Endometrial microvascular endothelial cells (primary cell): Measurements from ENCODE around the gene CCDC71L. TPM values are rescaled to one million over a fixed set of nuclear protein-coding genes. Genes with fewer than 3 reads are reported as not detected.

Experiments
- in situ Hi-C: cut with HindIII; loops from 2 replicates; pipeline ENCODE4 v1.10.0; 2017; ENCODE audit warnings: low sequenced_read_pairs, low pct_unique_long_range_greater_than_20kb; ENCODE audit errors: inconsistent ontology term
- total RNA-seq: library from RNA; depleted of rRNA; stranded (reverse); fragments of >200 nt; gene quantifications from one replicate; pipeline ENCODE4 v1.2.3, GENCODE V29; 2015; ENCODE audit errors: inconsistent ontology term

Gene CCDC71L
- total RNA-seq, 1 donor from 2014 or later: 35.0 TPM

GRCh38 chr7:106659963-106660861 lies 746 bp downstream of the CCDC71L start:
- in situ Hi-C loops: no loop called here

DNA sequence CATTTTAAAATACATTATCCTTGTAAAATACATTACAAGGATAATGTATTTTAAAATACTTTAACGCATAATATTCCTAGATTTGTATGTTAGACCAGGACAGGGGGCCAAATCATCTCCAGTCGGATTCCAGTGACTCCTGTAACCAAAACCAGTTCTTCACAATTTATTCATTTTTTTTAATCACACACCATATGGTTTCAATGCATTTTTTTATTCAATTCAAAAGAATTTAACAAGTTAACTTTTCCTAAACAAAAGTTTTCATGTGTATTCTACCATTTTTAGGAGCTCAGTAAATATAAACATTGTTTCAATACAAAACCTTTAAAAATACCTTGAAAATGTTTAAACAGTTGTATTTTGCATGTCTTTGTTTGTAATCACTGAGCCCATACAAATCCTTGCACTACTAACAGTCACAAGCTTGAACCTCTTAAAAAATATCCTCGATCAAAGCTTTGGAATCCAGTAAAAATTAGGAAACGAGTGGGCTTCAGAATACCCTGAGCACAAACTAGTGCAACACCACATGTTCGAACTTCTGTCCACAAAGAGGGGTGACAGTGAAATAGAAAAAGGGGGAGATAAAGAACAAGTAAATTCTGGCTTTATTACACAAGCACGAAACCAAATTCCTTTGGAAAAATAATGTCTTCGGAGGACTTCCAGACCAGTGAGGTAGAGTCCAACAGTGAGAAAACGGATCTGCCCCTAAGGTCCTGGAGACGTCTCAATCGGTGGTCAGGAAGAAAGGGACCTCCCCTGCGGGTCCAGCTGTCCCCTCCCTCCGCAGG lies 1.6 kb downstream of the CCDC71L start:
- in situ Hi-C loops: no loop called here

DNA sequence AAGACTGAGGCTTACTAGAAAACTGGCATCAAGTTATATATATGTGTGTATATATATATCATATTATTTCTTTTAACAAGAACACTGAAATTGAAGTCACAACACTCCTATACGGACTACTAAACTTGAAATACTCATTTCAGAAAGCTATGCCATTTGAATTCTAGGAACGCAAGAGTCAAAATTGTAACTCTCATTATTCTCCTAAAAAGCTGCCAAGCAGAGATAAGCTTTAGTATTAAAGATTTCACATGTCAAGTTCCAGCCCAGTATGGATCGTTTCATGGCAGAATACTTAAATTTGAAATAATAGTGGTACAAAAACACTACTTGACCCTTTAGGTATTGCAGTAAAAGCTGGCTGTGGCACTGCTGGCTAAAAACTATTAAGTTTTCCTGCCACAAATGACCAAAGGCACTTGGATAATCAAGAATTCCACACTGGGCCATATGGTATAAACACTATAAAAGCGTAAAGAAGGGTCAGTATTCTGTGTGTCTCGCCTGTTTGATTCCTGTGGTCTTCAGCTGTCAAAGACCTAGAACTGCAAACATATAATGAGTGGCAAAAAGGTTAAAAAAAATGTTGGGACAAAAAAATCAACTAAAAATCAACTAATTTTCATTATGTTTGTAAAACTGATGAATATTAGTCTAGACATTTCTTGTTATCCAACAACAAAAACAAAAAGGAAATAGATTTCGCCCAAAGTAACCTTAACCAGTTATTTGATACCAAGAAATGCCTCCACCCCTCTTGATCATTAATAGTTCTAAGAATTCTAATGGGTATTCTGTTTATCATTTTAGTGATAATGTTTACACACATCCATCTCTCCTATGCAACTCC lies 2.4 kb downstream of the CCDC71L start:
- in situ Hi-C loops: no loop called here

GRCh38 chr7:106657085-106657991 lies 3.6 kb downstream of the CCDC71L start:
- in situ Hi-C loops: no loop called here

GRCh38 chr7:106655703-106656498 lies 5.1 kb downstream of the CCDC71L start:
- in situ Hi-C loops: no loop called here

GRCh38 chr7:106653488-106653887 lies 7.5 kb downstream of the CCDC71L start:
- in situ Hi-C loops: no loop called here

GRCh38 chr7:106652909-106653308 lies 8.0 kb downstream of the CCDC71L start:
- in situ Hi-C loops: no loop called here

DNA sequence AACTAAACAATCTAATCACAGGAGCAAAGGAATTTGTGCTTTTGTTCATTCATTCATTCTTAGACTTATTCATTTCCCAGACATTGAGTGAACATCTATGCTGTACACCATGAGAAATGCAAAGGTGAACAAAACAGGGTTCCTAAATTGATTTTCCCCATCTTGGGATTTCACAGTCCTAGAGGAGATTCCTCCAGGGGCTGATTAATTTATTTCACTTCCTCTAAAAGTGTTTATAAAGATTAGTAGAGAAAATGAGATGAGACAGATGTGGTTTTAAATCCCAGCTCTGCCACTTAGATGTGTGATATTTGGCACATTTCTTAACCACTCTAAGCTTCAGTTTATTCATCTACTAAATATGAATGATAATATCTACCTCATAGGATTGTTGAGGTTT lies 8.9 kb downstream of the CCDC71L start:
- in situ Hi-C loops: no loop called here

DNA sequence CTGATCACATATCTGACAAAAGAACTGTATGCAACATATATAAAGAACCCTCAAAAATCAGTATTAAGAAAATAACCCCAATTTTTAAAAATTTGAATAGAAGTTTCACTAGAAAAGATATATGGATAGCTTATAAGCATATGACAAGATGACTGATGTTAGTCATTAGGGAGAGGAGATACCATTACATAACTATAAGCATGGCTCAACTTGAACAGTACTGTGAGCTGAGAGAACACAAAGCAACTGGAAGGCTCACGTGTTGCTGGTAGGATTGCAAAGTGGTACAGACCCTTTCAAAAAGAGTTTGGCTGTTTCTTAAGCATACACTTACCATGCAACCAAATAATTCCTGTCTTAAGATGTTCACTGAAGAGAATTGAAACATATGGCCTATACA lies 14.7 kb downstream of the CCDC71L start:
- in situ Hi-C loops: no loop called here

- in situ Hi-C loops: no loop called here
These were observed 16.0 kb downstream of the CCDC71L start for GRCh38 chr7:106644999-106645398.

DNA sequence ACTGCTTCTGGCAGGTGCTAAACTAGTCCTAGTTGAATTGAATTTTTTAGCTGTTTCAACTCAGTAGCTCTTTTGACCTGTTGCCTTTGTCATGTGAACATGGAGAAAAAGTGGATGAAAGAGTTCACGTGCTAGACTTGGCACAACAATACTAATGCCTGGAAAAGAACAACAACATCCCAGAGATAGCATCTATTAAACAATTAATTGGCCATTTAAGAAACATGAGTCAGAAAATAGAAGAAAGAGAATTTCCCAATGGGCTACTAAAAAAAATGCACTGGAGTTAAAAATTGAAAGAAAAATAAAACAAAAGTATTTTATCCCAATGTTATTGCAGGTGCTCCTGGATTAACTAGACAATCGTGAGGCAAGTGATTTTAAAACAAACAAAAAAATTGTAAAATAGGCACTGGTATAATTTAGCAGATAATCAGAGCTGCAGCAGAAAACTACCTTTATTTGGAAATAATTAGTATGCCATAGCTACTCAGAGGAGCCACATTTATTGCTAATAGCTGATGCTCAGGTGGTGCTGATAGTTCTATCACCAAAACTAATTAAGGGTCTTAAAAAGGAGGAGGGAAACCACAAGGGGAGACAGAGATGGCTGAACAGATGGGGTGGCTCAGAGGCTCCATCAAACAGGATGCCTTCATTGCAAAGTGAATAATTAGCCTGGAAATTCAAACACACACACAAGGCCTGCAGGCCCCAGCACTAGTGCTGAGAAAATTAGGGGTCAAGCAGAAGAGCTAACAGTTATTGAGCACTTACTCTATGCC lies 17.6 kb downstream of the CCDC71L start:
- in situ Hi-C loops: no loop called here

DNA sequence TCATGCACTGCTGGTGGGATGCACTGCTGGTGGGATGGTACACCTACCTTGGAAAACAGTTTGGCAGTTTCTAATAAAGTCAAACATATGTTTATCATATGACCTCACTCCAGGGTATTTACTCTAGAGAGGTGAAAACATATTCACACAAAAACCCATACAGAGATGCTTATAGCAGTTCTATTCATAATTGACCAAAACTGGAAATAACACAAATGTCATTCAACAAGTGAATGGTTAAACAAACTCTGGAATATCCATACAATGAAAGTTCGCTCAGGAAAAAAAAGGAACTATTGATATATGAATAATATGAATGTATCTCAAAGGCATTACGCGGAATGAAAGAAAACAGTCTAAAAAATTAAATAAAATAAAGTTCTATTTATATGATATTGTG lies 19.5 kb downstream of the CCDC71L start:
- in situ Hi-C loops: no loop called here

GRCh38 chr7:106640368-106641141 lies 20.4 kb downstream of the CCDC71L start:
- in situ Hi-C loops: no loop called here

DNA sequence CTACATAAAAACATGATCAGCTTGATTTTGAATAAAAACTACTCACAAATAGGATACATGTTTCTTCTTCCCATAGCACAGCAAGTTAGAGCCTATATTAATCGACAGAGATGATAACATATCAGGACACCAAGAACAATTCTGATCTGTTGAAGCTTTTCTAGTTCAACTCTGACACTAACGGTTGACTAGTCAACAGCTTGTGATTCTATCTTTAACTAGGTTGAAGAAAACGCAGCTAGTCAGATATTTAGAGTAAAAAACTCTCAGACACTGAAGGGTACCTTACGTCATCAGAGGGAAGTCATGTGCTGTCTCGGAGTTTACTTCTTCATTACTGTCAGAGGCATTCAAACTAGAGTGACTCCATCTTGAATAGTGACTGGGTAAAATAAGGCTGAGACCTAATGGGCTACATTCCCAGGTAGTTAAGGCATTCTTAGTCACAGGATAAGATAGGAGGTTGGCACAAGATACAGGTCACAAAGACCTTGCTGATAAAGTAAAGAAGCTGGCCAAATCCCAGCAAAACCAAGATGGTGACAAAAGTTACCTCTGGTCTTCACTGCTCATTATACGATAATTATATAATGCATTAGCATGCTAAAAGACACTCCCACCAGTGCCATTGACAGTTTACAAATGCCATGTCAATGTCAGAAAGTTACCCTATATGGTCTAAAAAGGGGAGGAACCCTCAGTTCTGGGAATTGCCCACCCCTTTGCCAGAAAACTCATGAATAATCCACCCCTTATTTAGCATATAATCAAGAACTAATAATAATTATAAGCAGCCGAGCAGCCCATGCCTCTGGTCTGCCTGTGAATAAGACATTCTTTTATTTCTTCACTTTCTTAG lies 21.3 kb downstream of the CCDC71L start:
- in situ Hi-C loops: no loop called here

DNA sequence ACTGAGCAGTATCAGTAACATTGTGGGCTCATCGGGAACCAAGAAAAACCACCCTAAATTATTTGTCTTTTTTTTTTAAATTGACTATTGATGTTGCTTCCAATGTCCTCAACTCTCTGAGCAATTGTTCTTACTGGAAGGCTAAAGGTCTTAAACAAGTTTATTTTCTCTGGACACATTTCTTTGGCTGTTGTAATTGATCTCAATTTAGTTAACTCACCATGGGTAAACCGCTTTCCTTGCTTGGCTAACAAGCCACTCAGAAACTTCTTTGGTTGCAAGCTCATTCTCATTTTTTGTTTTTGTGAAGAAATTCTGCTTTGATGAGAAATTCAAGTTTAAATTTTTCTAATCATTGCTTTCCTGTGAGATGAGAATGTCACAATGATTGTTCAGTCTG lies 25.5 kb downstream of the CCDC71L start:
- in situ Hi-C loops: no loop called here
